Measurements from ENCODE around the gene SLC38A2. TPM values are rescaled to one million over a fixed set of nuclear protein-coding genes. Genes with fewer than 3 reads are reported as not detected.
"Not testable (repeated sequence)": the region's sequence is repeated elsewhere in the genome, so short reads cannot be mapped to it uniquely, and the experiment has no call there.

The SLC38A2 gene
- total and polyA plus RNA-seq, 9 donors = 124 to 390 (median 197) TPM

GRCh38 chr12:46402451-46402850 is 29.9 kb upstream of the SLC38A2 start:
- Histone ChIP-seq H3K36me3 (no peaks in the 10 kb centered on the region), H3K27me3 (no peaks in the 10 kb centered on the region), H3K4me1 (ENCODE audit: insufficient read depth) (peaks cover 6% of the 10 kb centered on the region), H3K27ac (peak overlapping the region in 1 of 2 donors; percentile 39), H3K4me3 (no peak overlapping the region), H3K9me3 (no peaks in the 10 kb centered on the region)
- peak in 4 of 5 donors; percentile 50 to 67 (median 51) for DNase-seq
- intact Hi-C loops (cut with DNase I) = no loop called here
- TF ChIP-seq CTCF (IDR thresholded peaks at IDR 0.05) (no peak), POLR2A (IDR thresholded peaks at IDR 0.05) (no peak), EP300 (IDR thresholded peaks at IDR 0.05) (no peak)
- 5 to 16% (median 11%) methylated on average over 2 of the region's 2 CpGs for WGBS, 3 donors

- no peaks in the 10 kb centered on the region for H3K9me3 ChIP-seq
- peak; percentile 46 to 70 (median 57) for DNase-seq
- no peaks in the 10 kb centered on the region for H3K36me3 ChIP-seq
- WGBS, 3 donors = 9 to 22% (median 18%) methylated on average over 4 of the region's 4 CpGs
- H3K4me3 ChIP-seq = no peak overlapping the region
- intact Hi-C loops (cut with DNase I) = no loop called here
- peaks cover 6% of the 10 kb centered on the region for H3K4me1 ChIP-seq (ENCODE audit: insufficient read depth)
- TF ChIP-seq POLR2A (IDR thresholded peaks at IDR 0.05) (no peak), EP300 (IDR thresholded peaks at IDR 0.05) (no peak), CTCF (IDR thresholded peaks at IDR 0.05) (peak in 2 of 3 donors; percentile 23 to 35)
- no peak overlapping the region for H3K27ac ChIP-seq
- H3K27me3 ChIP-seq = no peaks in the 10 kb centered on the region
These were observed 29.1 kb upstream of the SLC38A2 start for GRCh38 chr12:46401662-46402061.

GRCh38 chr12:46400406-46400805 is 27.8 kb upstream of the SLC38A2 start:
- peaks cover 6% of the 10 kb centered on the region for H3K4me1 ChIP-seq (ENCODE audit: insufficient read depth)
- no peaks in the 10 kb centered on the region for H3K9me3 ChIP-seq
- H3K27ac ChIP-seq = no peak overlapping the region
- no peak for DNase-seq
- 54 to 84% (median 79%) methylated on average over 2 of the region's 2 CpGs for WGBS, 3 donors
- no peaks in the 10 kb centered on the region for H3K36me3 ChIP-seq
- intact Hi-C loops (cut with DNase I) = no loop called here
- TF ChIP-seq EP300 (IDR thresholded peaks at IDR 0.05) (no peak), CTCF (IDR thresholded peaks at IDR 0.05) (no peak), POLR2A (IDR thresholded peaks at IDR 0.05) (no peak)
- no peak overlapping the region for H3K4me3 ChIP-seq
- no peaks in the 10 kb centered on the region for H3K27me3 ChIP-seq

DNA sequence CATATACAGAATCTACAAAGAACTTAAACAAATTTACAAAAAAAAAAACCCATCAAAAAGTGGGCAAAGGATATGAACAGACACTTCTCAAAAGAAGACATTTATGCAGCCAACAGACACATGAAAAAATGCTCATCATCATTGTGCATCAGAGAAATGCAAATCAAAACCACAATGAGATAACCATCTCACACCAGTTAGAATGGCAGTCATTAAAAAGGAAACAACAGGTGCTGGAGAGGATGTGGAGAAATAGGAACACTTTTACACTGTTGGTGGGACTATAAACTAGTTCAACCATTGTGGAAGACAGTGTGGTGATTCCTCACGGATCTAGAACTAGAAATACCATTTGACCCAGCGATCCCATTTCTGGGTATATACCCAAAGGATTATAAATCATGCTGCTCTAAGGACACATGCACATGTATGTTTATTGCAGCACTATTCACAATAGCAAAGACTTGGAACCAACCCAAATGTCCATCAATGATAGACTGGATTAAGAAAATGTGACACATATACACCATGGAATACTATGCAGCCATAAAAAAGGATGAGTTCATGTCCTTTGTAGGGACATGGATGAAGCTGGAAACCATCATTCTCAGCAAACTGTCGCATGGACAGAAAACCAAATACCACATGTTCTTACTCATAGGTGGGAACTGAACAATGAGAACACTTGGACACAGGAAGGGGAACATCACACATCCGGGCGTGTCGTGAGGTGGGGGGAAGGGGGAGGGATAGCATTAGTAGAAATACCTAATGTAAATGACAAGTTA is 27.1 kb upstream of the SLC38A2 start:
- H3K4me3 ChIP-seq; H3K27me3 ChIP-seq; H3K36me3 ChIP-seq; H3K27ac ChIP-seq; H3K4me1 ChIP-seq (ENCODE audit: insufficient read depth); H3K9me3 ChIP-seq; DNase-seq; intact Hi-C loops (cut with DNase I): not testable (repeated sequence)
- 95 to 96% (median 96%) methylated on average over 6 of the region's 6 CpGs for WGBS, 3 donors

GRCh38 chr12:46396826-46397225 is 24.3 kb upstream of the SLC38A2 start:
- Histone ChIP-seq H3K9me3 (no peaks in the 10 kb centered on the region), H3K4me1 (ENCODE audit: insufficient read depth) (peaks cover 2% of the 10 kb centered on the region), H3K36me3 (no peaks in the 10 kb centered on the region), H3K4me3 (no peak overlapping the region), H3K27ac (no peak overlapping the region), H3K27me3 (no peaks in the 10 kb centered on the region)
- WGBS, 3 donors = 97 to 98% (median 97%) methylated on average over 5 of the region's 5 CpGs
- TF ChIP-seq EP300 (IDR thresholded peaks at IDR 0.05) (no peak), CTCF (IDR thresholded peaks at IDR 0.05) (no peak), POLR2A (IDR thresholded peaks at IDR 0.05) (no peak)
- DNase-seq = no peak
- intact Hi-C loops (cut with DNase I) = no loop called here
